A549 (cell line): ENCODE results near the gene FAM89A. TPM values are rescaled to one million over a fixed set of nuclear protein-coding genes. Genes with fewer than 3 reads are reported as not detected.
"Not testable (repeated sequence)": the region's sequence is repeated elsewhere in the genome, so short reads cannot be mapped to it uniquely, and the experiment has no call there.

Experiments
- ATAC-seq, 2 experiments: fragments of 200-7000 bp in 1 of 2; fragments of >200 bp in 1 of 2; cut with Nextera tagmentation in 1 of 2; cut with Tn5 transposase in 1 of 2; 3 replicates each; pipeline versions ENCODE4 v1.8.0 to v1.9.1; 2018 to 2020; ENCODE audit warnings: mild to moderate bottlenecking in 1 of 2, moderate library complexity in 1 of 2
- CTCF ChIA-PET: fragments of 300-600 bp; sonication (Branson Sonifier 250); formaldehyde crosslinking; extraction: SDS; loops from one replicate; lab custom pipeline; 2021; ENCODE audit warnings: antibody characterized with exemption, inconsistent platforms; lab: Yijun Ruan, JAX
- POLR2A ChIA-PET: fragments of 350-600 bp; formaldehyde crosslinking; extraction: SDS; loops from one replicate; lab custom pipeline; 2021; ENCODE audit warnings: antibody characterized with exemption, inconsistent platforms; lab: Yijun Ruan, JAX
- DNase-seq, 2 experiments: peaks; one replicate each; pipeline versions ENCODE4 v3.0.0 to v3.0.0-alpha.2; 2011 to 2016; ENCODE audit warnings: low read depth in 1 of 2, low spot score in 1 of 2
- FAIRE-seq: peaks from 2 replicates; lab custom pipeline; 2011; peaks lifted over from hg19 to GRCh38; lab: Jason Lieb, UNC
- H3K27ac ChIP-seq, 2 experiments: fragments of >200 bp; sonication (Bioruptor Twin); formaldehyde crosslinking; 3 replicates each; pipeline ENCODE4 v1.5.1; 2016 to 2017
- H3K4me1 ChIP-seq: fragments of >200 bp; sonication (Bioruptor Twin); formaldehyde crosslinking; 3 replicates; pipeline ENCODE4 v1.6.1; 2016
- H3K4me2 ChIP-seq: fragments of >200 bp; sonication (Bioruptor Twin); formaldehyde crosslinking; 3 replicates; pipeline ENCODE4 v1.6.1; 2016
- H3K4me3 ChIP-seq: fragments of >200 bp; sonication (Bioruptor Twin); formaldehyde crosslinking; 3 replicates; pipeline ENCODE4 v1.5.1; 2016
- H3K9me3 ChIP-seq: fragments of >200 bp; sonication (Bioruptor Twin); formaldehyde crosslinking; 3 replicates; pipeline ENCODE4 v1.6.1; 2016
- BHLHE40 ChIP-seq: IDR thresholded peaks from 2 replicates; pipeline ENCODE4 v1.6.1; 2012; ENCODE audit warnings: low read depth, low read length, inconsistent platforms
- CBX2 ChIP-seq: fragments of 200-600 bp; sonication (generic); IDR thresholded peaks from 2 replicates; pipeline ENCODE4 v1.6.1; 2016; ENCODE audit warnings: low read depth, mild to moderate bottlenecking, borderline replicate concordance
- CBX8 ChIP-seq: fragments of 200-600 bp; sonication (generic); IDR thresholded peaks from 2 replicates; pipeline ENCODE4 v1.6.1; 2016
- CEBPB ChIP-seq, 2 experiments: fragments of >200 bp in 1 of 2; sonication (Bioruptor Twin) in 1 of 2; formaldehyde crosslinking in 1 of 2; IDR thresholded peaks; 2 replicates each; pipeline ENCODE4 v1.6.1; 2012 to 2016
- CHD4 ChIP-seq: fragments of 200-600 bp; sonication (generic); IDR thresholded peaks from 2 replicates; pipeline ENCODE4 v1.6.1; 2016; ENCODE audit warnings: antibody characterized with exemption, mild to moderate bottlenecking, borderline replicate concordance
- EHF ChIP-seq: fragments of 250-450 bp; sonication (Bioruptor Pico); IDR thresholded peaks from 2 replicates; pipeline ENCODE4 v1.5.0; 2020; ENCODE audit warnings: mild to moderate bottlenecking
- EHMT2 ChIP-seq: fragments of 200-600 bp; sonication (generic); IDR thresholded peaks from 2 replicates; pipeline ENCODE4 v1.6.1; 2016; ENCODE audit warnings: antibody characterized with exemption, low read depth, mild to moderate bottlenecking, moderate library complexity
- FOXS1 ChIP-seq: fragments of 250-450 bp; sonication (Bioruptor Pico); IDR thresholded peaks from 2 replicates; pipeline ENCODE4 v1.5.0; 2020; ENCODE audit warnings: mild to moderate bottlenecking, moderate library complexity
- GATA3 ChIP-seq: IDR thresholded peaks from 2 replicates; pipeline ENCODE4 v1.6.1; 2012; ENCODE audit warnings: borderline replicate concordance
- HEYL ChIP-seq: fragments of 250-450 bp; sonication (Bioruptor Pico); IDR thresholded peaks from 2 replicates; pipeline ENCODE4 v1.8.0; 2021; ENCODE audit warnings: mild to moderate bottlenecking, moderate library complexity
- HOXB13 ChIP-seq: fragments of 250-450 bp; sonication (Bioruptor Pico); IDR thresholded peaks from 2 replicates; pipeline ENCODE4 v1.5.0; 2020; ENCODE audit warnings: low read depth, mild to moderate bottlenecking, moderate library complexity
- MAFK ChIP-seq: fragments of 450-650 bp; IDR thresholded peaks from 2 replicates; pipeline ENCODE4 v1.6.1; 2014; ENCODE audit not compliant: partially characterized antibody
- MAZ ChIP-seq: fragments of 150-350 bp; IDR thresholded peaks from 2 replicates; pipeline ENCODE4 v1.6.1; 2014; ENCODE audit warnings: antibody characterized with exemption, low read depth, low read length, borderline replicate concordance
- NFE2L2 ChIP-seq: fragments of 150-350 bp; conservative IDR thresholded peaks from 2 replicates; pipeline ENCODE4 v1.6.1; 2014; ENCODE audit warnings: low read length
- RARB ChIP-seq: fragments of 250-450 bp; sonication (Bioruptor Pico); IDR thresholded peaks from 2 replicates; pipeline ENCODE4 v1.8.0; 2021; ENCODE audit warnings: mild to moderate bottlenecking, moderate library complexity
- RFX5 ChIP-seq: fragments of 450-650 bp; IDR thresholded peaks from 2 replicates; pipeline ENCODE4 v1.7.1; 2014; ENCODE audit warnings: antibody characterized with exemption, mild to moderate bottlenecking, moderate library complexity
- RNF2 ChIP-seq: fragments of 200-600 bp; sonication (generic); IDR thresholded peaks from 2 replicates; pipeline ENCODE4 v1.6.1; 2016; ENCODE audit warnings: low read depth, mild to moderate bottlenecking, antibody characterized with exemption, moderate library complexity, borderline replicate concordance
- ZC3H11A ChIP-seq: fragments of 450-650 bp; IDR thresholded peaks from 2 replicates; pipeline ENCODE4 v1.6.1; 2014; ENCODE audit warnings: antibody characterized with exemption, mild to moderate bottlenecking
- ZFP36 ChIP-seq: fragments of 450-650 bp; IDR thresholded peaks from 2 replicates; pipeline ENCODE4 v1.6.1; 2014; ENCODE audit warnings: borderline replicate concordance; ENCODE audit not compliant: partially characterized antibody
- WGBS: methylation state at CpG from one replicate; pipeline ENCODE4 v1.1.6; 2017; ENCODE audit errors: missing lambda C conversion rate; 5-methylcytosine and 5-hydroxymethylcytosine counted together
- polyA plus RNA-seq, 4 experiments: library from polyadenylated mRNA; depleted of rRNA in 3 of 4; stranded (reverse); fragments of >200 nt; fragmentation: RNase III in 1 of 4; extraction: RNeasy Plus Mini Kit Qiagen cat#74134 plus additional on column Dnase treatment in 1 of 4; gene quantifications; 2 replicates in 3 of 4; 3 replicates in 1 of 4; pipeline ENCODE4 v1.2.3, GENCODE V29; 2011 to 2017
- TF ChIP-seq, protein P1 (sequence below): fragments of >200 bp; sonication (Bioruptor Twin); formaldehyde crosslinking; IDR thresholded peaks from 3 replicates; pipeline ENCODE4 v1.6.1; 2016
- TF ChIP-seq, protein P2 (sequence below): fragments of >200 bp; sonication (Bioruptor Twin); formaldehyde crosslinking; IDR thresholded peaks from 3 replicates; pipeline ENCODE4 v1.5.1; 2016
- TF ChIP-seq, protein P3 (sequence below): fragments of 250-450 bp; sonication (Bioruptor Pico); IDR thresholded peaks from 2 replicates; pipeline ENCODE4 v1.5.0; 2021; ENCODE audit warnings: mild to moderate bottlenecking, moderate library complexity, borderline replicate concordance
- TF ChIP-seq, protein P4 (sequence below): fragments of 450-650 bp; IDR thresholded peaks from 2 replicates; pipeline ENCODE4 v1.6.1; 2014; ENCODE audit warnings: antibody characterized with exemption
- TF ChIP-seq, protein P5 (sequence below): fragments of 150-350 bp; IDR thresholded peaks from 2 replicates; pipeline ENCODE4 v1.6.1; 2014; ENCODE audit warnings: low read depth, mild to moderate bottlenecking, low read length
- TF ChIP-seq, protein P6 (sequence below): IDR thresholded peaks from 2 replicates; pipeline ENCODE4 v1.6.1; 2012; ENCODE audit warnings: low read depth, borderline replicate concordance

Gene FAM89A
- polyA plus RNA-seq, 2 of the 4 experiments (the other 2 are of a cell fraction) = 13.3 to 25.3 TPM

DNA sequence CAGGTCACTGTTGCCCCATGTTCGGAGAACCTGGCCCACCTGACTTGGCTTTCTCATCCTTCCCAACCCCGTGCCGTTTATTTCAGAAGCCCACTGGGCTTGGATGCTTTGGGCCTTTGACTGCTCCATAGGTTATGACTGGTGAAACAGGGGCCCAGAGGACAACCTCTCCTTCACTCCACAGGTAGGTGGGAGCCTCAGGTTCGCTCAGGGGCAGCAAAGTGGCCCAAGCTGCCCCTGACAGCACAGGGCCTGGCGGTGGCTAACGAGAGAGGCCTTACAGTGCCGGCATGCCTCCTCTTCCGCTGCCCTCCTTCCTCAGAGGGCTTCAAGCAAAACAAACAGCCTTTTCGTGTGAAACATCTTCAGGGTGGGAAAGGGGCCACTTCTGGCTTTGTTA is 16.9 kb downstream of the FAM89A start:
- Histone ChIP-seq H3K4me3 (no peak overlapping the region), H3K27ac (no peak overlapping the region)
- FAIRE-seq (no peak), ATAC-seq (no peak), DNase-seq (no peak)
- TF ChIP-seq CBX8 (no peak), ZC3H11A (no peak), GATA3 (no peak), NFE2L2 (no peak), EHF (CRISPR knock-in tag) (no peak), HEYL (CRISPR knock-in tag) (no peak), RFX5 (no peak), MAFK (no peak)
- TF ChIP-seq, protein P1, sequence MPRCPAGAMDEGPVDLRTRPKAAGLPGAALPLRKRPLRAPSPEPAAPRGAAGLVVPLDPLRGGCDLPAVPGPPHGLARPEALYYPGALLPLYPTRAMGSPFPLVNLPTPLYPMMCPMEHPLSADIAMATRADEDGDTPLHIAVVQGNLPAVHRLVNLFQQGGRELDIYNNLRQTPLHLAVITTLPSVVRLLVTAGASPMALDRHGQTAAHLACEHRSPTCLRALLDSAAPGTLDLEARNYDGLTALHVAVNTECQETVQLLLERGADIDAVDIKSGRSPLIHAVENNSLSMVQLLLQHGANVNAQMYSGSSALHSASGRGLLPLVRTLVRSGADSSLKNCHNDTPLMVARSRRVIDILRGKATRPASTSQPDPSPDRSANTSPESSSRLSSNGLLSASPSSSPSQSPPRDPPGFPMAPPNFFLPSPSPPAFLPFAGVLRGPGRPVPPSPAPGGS = no peak
- TF ChIP-seq, protein P2, sequence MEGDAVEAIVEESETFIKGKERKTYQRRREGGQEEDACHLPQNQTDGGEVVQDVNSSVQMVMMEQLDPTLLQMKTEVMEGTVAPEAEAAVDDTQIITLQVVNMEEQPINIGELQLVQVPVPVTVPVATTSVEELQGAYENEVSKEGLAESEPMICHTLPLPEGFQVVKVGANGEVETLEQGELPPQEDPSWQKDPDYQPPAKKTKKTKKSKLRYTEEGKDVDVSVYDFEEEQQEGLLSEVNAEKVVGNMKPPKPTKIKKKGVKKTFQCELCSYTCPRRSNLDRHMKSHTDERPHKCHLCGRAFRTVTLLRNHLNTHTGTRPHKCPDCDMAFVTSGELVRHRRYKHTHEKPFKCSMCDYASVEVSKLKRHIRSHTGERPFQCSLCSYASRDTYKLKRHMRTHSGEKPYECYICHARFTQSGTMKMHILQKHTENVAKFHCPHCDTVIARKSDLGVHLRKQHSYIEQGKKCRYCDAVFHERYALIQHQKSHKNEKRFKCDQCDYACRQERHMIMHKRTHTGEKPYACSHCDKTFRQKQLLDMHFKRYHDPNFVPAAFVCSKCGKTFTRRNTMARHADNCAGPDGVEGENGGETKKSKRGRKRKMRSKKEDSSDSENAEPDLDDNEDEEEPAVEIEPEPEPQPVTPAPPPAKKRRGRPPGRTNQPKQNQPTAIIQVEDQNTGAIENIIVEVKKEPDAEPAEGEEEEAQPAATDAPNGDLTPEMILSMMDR = no peak
- TF ChIP-seq, all 56 proteins: peak for 0
- no peak overlapping the region for H3K4me2 ChIP-seq
- ChIA-PET CTCF (no interaction called here), POLR2A (no interaction called here)
- 95% methylated on average over 9 of the region's 9 CpGs for WGBS
- no peaks in the 10 kb centered on the region for H3K9me3 ChIP-seq
- no peaks in the 10 kb centered on the region for H3K4me1 ChIP-seq

DNA sequence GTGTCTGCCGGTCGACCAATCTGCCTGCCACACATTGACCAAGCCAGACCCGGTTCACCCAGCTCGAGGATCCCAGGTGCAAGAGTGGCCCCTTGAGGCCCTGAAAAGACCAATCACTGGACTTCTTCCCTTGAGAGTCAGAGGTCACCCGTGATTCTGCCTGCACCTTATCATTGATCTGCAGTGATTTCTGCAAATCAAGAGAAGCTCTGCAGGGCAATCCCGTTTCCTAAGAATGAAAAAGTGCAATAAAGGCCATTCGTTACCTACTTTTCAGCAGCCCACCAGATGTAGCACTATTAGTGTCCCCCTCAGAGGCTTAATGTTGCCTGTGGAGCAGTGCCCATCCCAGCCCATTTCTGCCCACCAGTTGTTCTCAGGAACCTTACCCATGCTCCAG is 17.5 kb downstream of the FAM89A start:
- DNase-seq, H3K4me3 ChIP-seq, FAIRE-seq, H3K4me2 ChIP-seq, CTCF ChIA-PET, H3K4me1 ChIP-seq, H3K9me3 ChIP-seq, H3K27ac ChIP-seq, POLR2A ChIA-PET, ATAC-seq: not testable (repeated sequence)
- 90% methylated on average over 7 of the region's 7 CpGs for WGBS

DNA sequence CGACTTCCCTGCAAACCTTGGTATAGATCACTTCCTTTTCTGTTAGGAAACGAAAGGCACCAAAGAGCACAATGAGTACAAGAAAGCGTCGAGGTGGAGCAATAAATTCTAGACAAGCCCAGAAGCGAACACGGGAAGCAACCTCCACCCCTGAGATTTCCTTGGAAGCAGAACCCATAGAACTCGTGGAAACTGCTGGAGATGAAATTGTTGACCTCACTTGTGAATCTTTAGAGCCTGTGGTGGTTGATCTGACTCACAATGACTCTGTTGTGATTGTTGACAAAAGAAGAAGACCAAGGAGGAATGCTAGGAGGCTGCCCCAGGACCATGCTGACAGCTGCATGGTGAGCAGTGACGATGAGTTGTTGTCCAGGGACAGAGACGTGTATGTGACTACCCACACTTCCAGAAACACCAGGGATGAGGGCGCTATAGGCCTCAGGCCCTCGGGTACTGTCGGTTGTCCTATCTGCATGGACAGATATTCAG is 18.5 kb downstream of the FAM89A start:
- no peak for DNase-seq
- WGBS = 85% methylated on average over 12 of the region's 12 CpGs
- Histone ChIP-seq H3K27ac (no peak overlapping the region), H3K4me1 (no peaks in the 10 kb centered on the region), H3K4me2 (no peak overlapping the region), H3K4me3 (no peak overlapping the region), H3K9me3 (no peaks in the 10 kb centered on the region)
- no peak for FAIRE-seq
- ChIA-PET CTCF (no interaction called here), POLR2A (no interaction called here)
- ATAC-seq = no peak
- TF ChIP-seq, protein P3, sequence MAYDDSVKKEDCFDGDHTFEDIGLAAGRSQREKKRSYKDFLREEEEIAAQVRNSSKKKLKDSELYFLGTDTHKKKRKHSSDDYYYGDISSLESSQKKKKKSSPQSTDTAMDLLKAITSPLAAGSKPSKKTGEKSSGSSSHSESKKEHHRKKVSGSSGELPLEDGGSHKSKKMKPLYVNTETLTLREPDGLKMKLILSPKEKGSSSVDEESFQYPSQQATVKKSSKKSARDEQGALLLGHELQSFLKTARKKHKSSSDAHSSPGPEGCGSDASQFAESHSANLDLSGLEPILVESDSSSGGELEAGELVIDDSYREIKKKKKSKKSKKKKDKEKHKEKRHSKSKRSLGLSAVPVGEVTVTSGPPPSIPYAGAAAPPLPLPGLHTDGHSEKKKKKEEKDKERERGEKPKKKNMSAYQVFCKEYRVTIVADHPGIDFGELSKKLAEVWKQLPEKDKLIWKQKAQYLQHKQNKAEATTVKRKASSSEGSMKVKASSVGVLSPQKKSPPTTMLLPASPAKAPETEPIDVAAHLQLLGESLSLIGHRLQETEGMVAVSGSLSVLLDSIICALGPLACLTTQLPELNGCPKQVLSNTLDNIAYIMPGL = no peak
- no peak for TF ChIP-seq MAZ
- TF ChIP-seq BHLHE40 = no peak
- TF ChIP-seq CBX8 = no peak
- TF ChIP-seq, protein P4, sequence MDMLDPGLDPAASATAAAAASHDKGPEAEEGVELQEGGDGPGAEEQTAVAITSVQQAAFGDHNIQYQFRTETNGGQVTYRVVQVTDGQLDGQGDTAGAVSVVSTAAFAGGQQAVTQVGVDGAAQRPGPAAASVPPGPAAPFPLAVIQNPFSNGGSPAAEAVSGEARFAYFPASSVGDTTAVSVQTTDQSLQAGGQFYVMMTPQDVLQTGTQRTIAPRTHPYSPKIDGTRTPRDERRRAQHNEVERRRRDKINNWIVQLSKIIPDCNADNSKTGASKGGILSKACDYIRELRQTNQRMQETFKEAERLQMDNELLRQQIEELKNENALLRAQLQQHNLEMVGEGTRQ = no peak
- TF ChIP-seq, protein P5, sequence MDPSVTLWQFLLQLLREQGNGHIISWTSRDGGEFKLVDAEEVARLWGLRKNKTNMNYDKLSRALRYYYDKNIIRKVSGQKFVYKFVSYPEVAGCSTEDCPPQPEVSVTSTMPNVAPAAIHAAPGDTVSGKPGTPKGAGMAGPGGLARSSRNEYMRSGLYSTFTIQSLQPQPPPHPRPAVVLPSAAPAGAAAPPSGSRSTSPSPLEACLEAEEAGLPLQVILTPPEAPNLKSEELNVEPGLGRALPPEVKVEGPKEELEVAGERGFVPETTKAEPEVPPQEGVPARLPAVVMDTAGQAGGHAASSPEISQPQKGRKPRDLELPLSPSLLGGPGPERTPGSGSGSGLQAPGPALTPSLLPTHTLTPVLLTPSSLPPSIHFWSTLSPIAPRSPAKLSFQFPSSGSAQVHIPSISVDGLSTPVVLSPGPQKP = no peak
- no peak for TF ChIP-seq RNF2
- TF ChIP-seq, protein P1 = no peak
- TF ChIP-seq HOXB13 (CRISPR knock-in tag) = no peak
- TF ChIP-seq HEYL (CRISPR knock-in tag) = no peak
- no peak for TF ChIP-seq NFE2L2
- TF ChIP-seq CBX2 = no peak
- no peak for TF ChIP-seq EHMT2
- no peak for TF ChIP-seq RARB (CRISPR knock-in tag)
- TF ChIP-seq CHD4 = no peak
- TF ChIP-seq, protein P6, sequence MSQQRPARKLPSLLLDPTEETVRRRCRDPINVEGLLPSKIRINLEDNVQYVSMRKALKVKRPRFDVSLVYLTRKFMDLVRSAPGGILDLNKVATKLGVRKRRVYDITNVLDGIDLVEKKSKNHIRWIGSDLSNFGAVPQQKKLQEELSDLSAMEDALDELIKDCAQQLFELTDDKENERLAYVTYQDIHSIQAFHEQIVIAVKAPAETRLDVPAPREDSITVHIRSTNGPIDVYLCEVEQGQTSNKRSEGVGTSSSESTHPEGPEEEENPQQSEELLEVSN = no peak
- TF ChIP-seq CEBPB (IDR thresholded peaks at IDR 0.05) = no peak
- no peak for TF ChIP-seq ZFP36
- no peak for TF ChIP-seq FOXS1
